ENCODE results near the gene CCDC183. TPM values are rescaled to one million over a fixed set of nuclear protein-coding genes. Genes with fewer than 3 reads are reported as not detected.
A peak's percentile ranks its signal among the peaks of the same experiment; 100 is the strongest.

CCDC183 gene
- total RNA-seq, 1 experiment from 2014 or later: 1.1 TPM

- Histone ChIP-seq H3K18ac (ENCODE audit: insufficient read length, low read depth, low read length) (no peak overlapping the region), H3K56ac (ENCODE audit: insufficient read length, low read depth, low read length) (no peak overlapping the region), H2AFZ (ENCODE audit: low read length) (no peak overlapping the region), H3K27me3 (ENCODE audit: insufficient read depth, low read length) (no peaks in the 10 kb centered on the region; the same call in 1 of the 2 replicates), H3K23ac (ENCODE audit: insufficient read length, low read depth, low read length) (no peak overlapping the region), H2AK5ac (ENCODE audit: insufficient read length, low read length) (no peak overlapping the region), H4K8ac (replicated peaks; ENCODE audit: insufficient read length, low read depth, low read length) (no peak overlapping the region), H3K4me2 (ENCODE audit: insufficient read depth, insufficient read length, low read length) (peak overlapping the region; percentile 88), H2BK15ac (ENCODE audit: low read depth, low read length) (no peak overlapping the region), H3K79me1 (ENCODE audit: insufficient read depth, low read depth, low read length, poor library complexity, severe bottlenecking) (peaks cover 11% of the 10 kb centered on the region), H3K4me1 (ENCODE audit: insufficient read depth, low read length) (no peaks in the 10 kb centered on the region), H3K79me2 (ENCODE audit: insufficient read depth, low read length) (peaks cover 9% of the 10 kb centered on the region; the same call in 1 of the 2 replicates), H3K9me3 (ENCODE audit: control insufficient read depth, low read depth, low read length) (no peaks in the 10 kb centered on the region), H4K5ac (ENCODE audit: insufficient read length, low read depth, low read length) (no peak overlapping the region), H3T11ph (ENCODE audit: low read length) (no peak overlapping the region), H2BK12ac (ENCODE audit: insufficient read length, low read depth, low read length) (no peak overlapping the region), H4K20me1 (ENCODE audit: control insufficient read depth, insufficient read depth, insufficient read length) (peaks cover 4% of the 10 kb centered on the region), H2BK120ac (ENCODE audit: low read depth, low read length, poor library complexity, severe bottlenecking) (no peak overlapping the region), H4K91ac (ENCODE audit: insufficient read length, low read depth, low read length) (no peak overlapping the region), H3K23me2 (ENCODE audit: insufficient read length, low read depth, low read length, poor library complexity, severe bottlenecking) (peaks cover 15% of the 10 kb centered on the region), H3K27ac (ENCODE audit: insufficient read length, low read depth, low read length) (no peak overlapping the region), H2BK5ac (ENCODE audit: insufficient read length, low read length) (no peak overlapping the region), H3K4ac (ENCODE audit: low read depth, low read length) (no peak overlapping the region), H2BK20ac (ENCODE audit: low read depth, low read length, poor library complexity, severe bottlenecking) (no peak overlapping the region), H3K14ac (ENCODE audit: insufficient read depth, low read length) (peak overlapping the region; percentile 85), H3K9ac (ENCODE audit: extremely low read depth, insufficient read length, low read length) (peak overlapping the region; percentile 81)
- TF ChIP-seq, protein P1, sequence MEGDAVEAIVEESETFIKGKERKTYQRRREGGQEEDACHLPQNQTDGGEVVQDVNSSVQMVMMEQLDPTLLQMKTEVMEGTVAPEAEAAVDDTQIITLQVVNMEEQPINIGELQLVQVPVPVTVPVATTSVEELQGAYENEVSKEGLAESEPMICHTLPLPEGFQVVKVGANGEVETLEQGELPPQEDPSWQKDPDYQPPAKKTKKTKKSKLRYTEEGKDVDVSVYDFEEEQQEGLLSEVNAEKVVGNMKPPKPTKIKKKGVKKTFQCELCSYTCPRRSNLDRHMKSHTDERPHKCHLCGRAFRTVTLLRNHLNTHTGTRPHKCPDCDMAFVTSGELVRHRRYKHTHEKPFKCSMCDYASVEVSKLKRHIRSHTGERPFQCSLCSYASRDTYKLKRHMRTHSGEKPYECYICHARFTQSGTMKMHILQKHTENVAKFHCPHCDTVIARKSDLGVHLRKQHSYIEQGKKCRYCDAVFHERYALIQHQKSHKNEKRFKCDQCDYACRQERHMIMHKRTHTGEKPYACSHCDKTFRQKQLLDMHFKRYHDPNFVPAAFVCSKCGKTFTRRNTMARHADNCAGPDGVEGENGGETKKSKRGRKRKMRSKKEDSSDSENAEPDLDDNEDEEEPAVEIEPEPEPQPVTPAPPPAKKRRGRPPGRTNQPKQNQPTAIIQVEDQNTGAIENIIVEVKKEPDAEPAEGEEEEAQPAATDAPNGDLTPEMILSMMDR (conservative IDR thresholded peaks at IDR 0.05): no peak
- WGBS (ENCODE audit: extremely low coverage, insufficient read length, low lambda C conversion rate): no CpG with 5 or more reads among the region's 93 CpGs
- Mint-ChIP-seq H3K4me1 (peaks cover 16 to 27% of the 10 kb centered on the region in 2 experiments), H3K27me3 (ENCODE audit: low read depth) (peaks cover 14% of the 10 kb centered on the region), H3K27ac (no peak overlapping the region; a peak in 1 of 7 replicates), H3K4me3 (peak overlapping the region; percentile 77 to 85), H3K36me3 (ENCODE audit: insufficient read depth in 1 of 3, low read depth in 3 of 3) (peaks cover 31 to 53% (median 44%) of the 10 kb centered on the region in 3 experiments; a peak in 6 of 7 replicates), H3K9me3 (no peaks in the 10 kb centered on the region)
- peak; percentile 34 for DNase-seq
Observed at GRCh38 chr9:136808075-136808805, 12.1 kb downstream of the CCDC183 start.
